ENCODE results near the gene LPCAT2. TPM values are rescaled to one million over a fixed set of nuclear protein-coding genes. Genes with fewer than 3 reads are reported as not detected.

The LPCAT2 gene
- total and polyA plus RNA-seq, 2 donors (not counting 1 experiment from before 2014, with no cell fraction given), result 0.15 to 0.59 TPM

DNA sequence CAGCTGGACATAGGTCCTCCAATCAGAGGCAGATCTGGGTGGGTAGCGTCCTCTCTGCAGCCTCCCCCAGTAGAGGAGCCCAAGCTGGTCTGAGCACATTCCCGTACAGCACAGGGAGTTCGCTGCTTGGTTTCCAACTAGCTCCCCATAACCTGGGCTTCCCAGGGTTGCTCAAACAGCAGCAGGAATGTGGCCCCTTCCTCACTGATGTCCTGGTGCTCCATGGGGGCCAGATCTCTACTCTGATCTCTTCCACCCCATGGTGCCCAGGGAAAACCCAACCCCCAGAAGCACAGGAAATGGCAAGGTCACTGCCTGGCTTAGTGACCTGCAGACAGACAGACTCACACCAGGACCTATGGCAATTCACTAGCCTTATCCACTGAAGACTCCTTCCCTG lies 41.0 kb upstream of the LPCAT2 start:
- WGBS (ENCODE audit: insufficient coverage), result 91% methylated on average over 3 of the region's 3 CpGs
- intact Hi-C loops (cut with micrococcal nuclease), result loop anchor here (5.0 to 10.0 kb wide), 2 partner anchors 374 to 1523 kb away; no protein-coding TSS in a partner anchor
- ChIA-PET POLR2A (no interaction called here), CTCF (interaction anchor here (0.6 to 2.1 kb wide), 4 partner anchors 47 to 1527 kb away, joined by 3 to 5 read pairs (median 4); no protein-coding TSS in a partner anchor)
- Histone ChIP-seq H3K27ac (ENCODE audit: low read length in 2 of 2) (no peak overlapping the region), H3K9ac (ENCODE audit: low read length) (no peak overlapping the region), H4K20me1 (ENCODE audit: control insufficient read depth, insufficient read depth, low read length, poor library complexity, severe bottlenecking) (no peaks in the 10 kb centered on the region), H3K9me3 (ENCODE audit: control extremely low read depth in 1 of 3, control insufficient read depth in 2 of 3, insufficient read depth in 1 of 3, low read length in 2 of 3) (no peaks in the 10 kb centered on the region), H2AFZ (ENCODE audit: insufficient read depth, low read depth, low read length, poor library complexity, severe bottlenecking) (no peak overlapping the region), H3K79me2 (ENCODE audit: control insufficient read depth, insufficient read depth, low read length) (no peaks in the 10 kb centered on the region), H3K4me2 (replicated peaks; ENCODE audit: low read depth, low read length, poor library complexity, severe bottlenecking) (no peak overlapping the region), H3K4me1 (ENCODE audit: control insufficient read depth in 2 of 2, insufficient read depth in 2 of 2, low read length in 2 of 2) (no peaks in the 10 kb centered on the region), H3K27me3 (replicated peaks in 1 of 4; ENCODE audit: control extremely low read depth in 1 of 4, control insufficient read depth in 3 of 4, insufficient read depth in 4 of 4, low read length in 3 of 4) (peaks cover 0 to 2% (median 0%) of the 10 kb centered on the region in 4 experiments), H3K36me3 (replicated peaks in 1 of 2; ENCODE audit: control extremely low read depth in 1 of 2, control insufficient read depth in 1 of 2, extremely low read depth in 1 of 2, insufficient read depth in 2 of 2, low read length in 1 of 2) (no peaks in the 10 kb centered on the region), H3K4me3 (ENCODE audit: control extremely low read depth in 1 of 5, extremely low read depth in 1 of 5, insufficient read depth in 1 of 5, low read depth in 2 of 5, low read length in 4 of 5) (no peak overlapping the region)
- Mint-ChIP-seq H3K4me3 (no peak overlapping the region), H3K27me3 (no peaks in the 10 kb centered on the region), H3K4me1 (no peaks in the 10 kb centered on the region), H3K9me3 (ENCODE audit: insufficient read depth) (no peaks in the 10 kb centered on the region), H3K27ac (no peak overlapping the region)
- ATAC-seq (ENCODE audit: low read depth) (no peak), DNase-seq (no peak)
- TF ChIP-seq EZH2 (IDR thresholded peaks at IDR 0.05; ENCODE audit: borderline replicate concordance, insufficient read depth, low read depth, low read length, poor library complexity, severe bottlenecking) (no peak), CTCF (IDR thresholded peaks at IDR 0.05) (no peak)

- no peaks in the 10 kb centered on the region for H4K20me1 ChIP-seq (ENCODE audit: control insufficient read depth, insufficient read depth, low read length, poor library complexity, severe bottlenecking)
- no peaks in the 10 kb centered on the region for H3K4me1 ChIP-seq (ENCODE audit: control insufficient read depth in 2 of 2, insufficient read depth in 2 of 2, low read length in 2 of 2)
- Mint-ChIP-seq H3K27me3 (no peaks in the 10 kb centered on the region), H3K4me3 (no peak overlapping the region), H3K27ac (no peak overlapping the region), H3K9me3 (ENCODE audit: insufficient read depth) (no peaks in the 10 kb centered on the region), H3K4me1 (no peaks in the 10 kb centered on the region)
- H3K27me3 ChIP-seq (replicated peaks in 1 of 4; ENCODE audit: control extremely low read depth in 1 of 4, control insufficient read depth in 3 of 4, insufficient read depth in 4 of 4, low read length in 3 of 4), result peaks cover 0 to 2% (median 0%) of the 10 kb centered on the region in 4 experiments
- intact Hi-C loops (cut with micrococcal nuclease), result loop anchor here (5.0 to 10.0 kb wide), 2 partner anchors 374 to 1524 kb away; no protein-coding TSS in a partner anchor
- 65% methylated on average over 6 of the region's 7 CpGs for WGBS (ENCODE audit: insufficient coverage)
- H3K4me3 ChIP-seq (ENCODE audit: control extremely low read depth in 1 of 5, extremely low read depth in 1 of 5, insufficient read depth in 1 of 5, low read depth in 2 of 5, low read length in 4 of 5), result no peak overlapping the region
- no peaks in the 10 kb centered on the region for H3K36me3 ChIP-seq (replicated peaks in 1 of 2; ENCODE audit: control extremely low read depth in 1 of 2, control insufficient read depth in 1 of 2, extremely low read depth in 1 of 2, insufficient read depth in 2 of 2, low read length in 1 of 2)
- H2AFZ ChIP-seq (ENCODE audit: insufficient read depth, low read depth, low read length, poor library complexity, severe bottlenecking), result no peak overlapping the region
- ChIA-PET POLR2A (no interaction called here), CTCF (interaction anchor here (0.6 to 2.1 kb wide), 3 partner anchors 47 to 850 kb away, joined by 3 to 5 read pairs (median 5); no protein-coding TSS in a partner anchor)
- H3K27ac ChIP-seq (ENCODE audit: low read length in 2 of 2), result no peak overlapping the region
- no peak overlapping the region for H3K9ac ChIP-seq (ENCODE audit: low read length)
- no peak for ATAC-seq (ENCODE audit: low read depth)
- no peak overlapping the region for H3K4me2 ChIP-seq (replicated peaks; ENCODE audit: low read depth, low read length, poor library complexity, severe bottlenecking)
- no peak for TF ChIP-seq CTCF (IDR thresholded peaks at IDR 0.05)
- TF ChIP-seq EZH2 (IDR thresholded peaks at IDR 0.05; ENCODE audit: borderline replicate concordance, insufficient read depth, low read depth, low read length, poor library complexity, severe bottlenecking), result no peak
- H3K9me3 ChIP-seq (ENCODE audit: control extremely low read depth in 1 of 3, control insufficient read depth in 2 of 3, insufficient read depth in 1 of 3, low read length in 2 of 3), result no peaks in the 10 kb centered on the region
- DNase-seq, result no peak
- no peaks in the 10 kb centered on the region for H3K79me2 ChIP-seq (ENCODE audit: control insufficient read depth, insufficient read depth, low read length)
Observed at GRCh38 chr16:55468352-55468990, 40.4 kb upstream of the LPCAT2 start.

Data from B cell (primary cell).